Tracheal epithelial cell (primary cell): ENCODE results near the gene CASP4. TPM values are rescaled to one million over a fixed set of nuclear protein-coding genes. Genes with fewer than 3 reads are reported as not detected.

Source experiments
- total RNA-seq: library from RNA; depleted of rRNA; stranded (reverse); fragments of >200 nt; gene quantifications from 2 replicates; pipeline ENCODE4 v1.2.1, GENCODE V29; 2014

CASP4 gene
- 132 and 145 TPM in 2 replicates for total RNA-seq

DNA sequence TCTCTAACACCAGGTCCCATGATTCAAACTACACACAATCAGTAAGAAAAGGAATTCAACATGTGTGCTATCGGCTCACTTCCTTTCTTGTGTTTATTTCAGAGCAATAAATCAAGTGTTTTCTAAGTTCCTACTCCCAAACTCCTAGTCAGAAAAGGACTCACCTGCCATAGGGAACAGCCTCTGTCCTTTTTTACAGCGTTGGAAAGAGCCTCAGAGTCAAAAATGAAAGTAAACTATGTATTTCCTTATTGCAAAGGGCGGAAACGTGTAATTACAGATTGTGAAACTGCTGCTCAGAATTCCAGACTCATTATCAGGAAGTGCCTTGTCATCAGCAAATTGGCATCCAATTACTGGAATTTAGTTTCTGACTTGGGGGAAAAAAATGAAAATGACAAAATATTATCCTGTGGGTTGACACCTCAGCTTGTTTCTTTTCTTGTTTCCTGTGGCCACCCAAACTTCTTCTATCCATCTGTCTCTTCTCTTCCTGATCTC, at the start of gene CASP4:
Gene CASP4 (minus strand): TSS at position 220 of the 501 bp plus-strand sequence. CDS start 49 bp downstream, at position 171.

GRCh38 chr11:104897891-104898684, 70.3 kb downstream of the CASP4 start, which contains the start of gene CASP12:
Gene CASP12, minus strand, starts transcription at chr11:104898460.

Other genes with a start within 250 kb of the CASP4 start
- not detected in 2 replicates for gene CASP12, start 70.1 kb downstream of the CASP4 start, total RNA-seq
- gene CASP5, start 54.6 kb upstream of the CASP4 start, total RNA-seq, result 1.1 TPM in 1 of 2 replicates, not detected in the other
- 16.2 and 34.5 TPM in 2 replicates for gene CASP1, start 66.6 kb upstream of the CASP4 start, total RNA-seq
- 0.85 and 2.2 TPM in 2 replicates for gene CARD16, start 76.8 kb upstream of the CASP4 start, total RNA-seq
- gene CARD18, start 171.2 kb upstream of the CASP4 start, total RNA-seq, result not detected in 2 replicates